Stomach (tissue), 4 donors: Measurements from ENCODE around the gene TENM3.

Source experiments
- EP300 ChIP-seq: sonication (generic); formaldehyde crosslinking; IDR thresholded peaks from one replicate; pipeline ENCODE4 v1.6.1; 2017; ENCODE audit warnings: antibody characterized with exemption
- POLR2A ChIP-seq, 4 donors: fragments of 450-650 bp; IDR thresholded peaks; one replicate each; pipeline ENCODE4 v1.6.1; 2016; ENCODE audit warnings: antibody characterized with exemption in 4 of 4, control low read depth in 2 of 4, mild to moderate bottlenecking in 1 of 4, moderate library complexity in 1 of 4
- POLR2AphosphoS5 ChIP-seq, 3 donors: sonication (generic); formaldehyde crosslinking; IDR thresholded peaks; one replicate each; pipeline ENCODE4 v1.6.1; 2016; ENCODE audit warnings: antibody characterized with exemption in 3 of 3
- TF ChIP-seq, protein P1 (sequence below), 7 experiments: fragments of 450-650 bp in 4 of 7; fragments of 200-600 bp in 3 of 7; sonication (generic) in 3 of 7; IDR thresholded peaks; one replicate each; pipeline ENCODE4 v1.5.1; 2016 to 2019; ENCODE audit warnings: antibody characterized with exemption in 7 of 7, control low read depth in 2 of 7, mild to moderate bottlenecking in 1 of 7

DNA sequence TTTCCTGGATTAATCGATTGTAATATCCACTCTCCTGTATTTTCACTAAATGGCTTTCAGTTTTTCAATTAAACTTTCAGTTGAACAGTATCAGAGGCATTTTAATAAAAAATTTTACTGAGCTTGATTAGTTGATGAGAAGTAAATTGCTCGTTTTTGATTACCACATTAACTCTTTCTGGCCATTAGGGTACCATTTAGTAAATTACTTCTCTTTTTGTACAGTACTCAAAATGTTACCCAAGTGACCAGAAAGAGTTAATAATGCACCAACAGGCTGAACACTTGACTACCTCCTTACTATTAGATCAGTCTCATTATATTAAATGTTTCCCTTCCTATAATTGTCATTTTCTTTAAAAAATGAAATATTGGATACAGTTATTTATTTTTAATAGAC, 289.2 kb downstream of the TENM3 start:
- TF ChIP-seq, protein P1, sequence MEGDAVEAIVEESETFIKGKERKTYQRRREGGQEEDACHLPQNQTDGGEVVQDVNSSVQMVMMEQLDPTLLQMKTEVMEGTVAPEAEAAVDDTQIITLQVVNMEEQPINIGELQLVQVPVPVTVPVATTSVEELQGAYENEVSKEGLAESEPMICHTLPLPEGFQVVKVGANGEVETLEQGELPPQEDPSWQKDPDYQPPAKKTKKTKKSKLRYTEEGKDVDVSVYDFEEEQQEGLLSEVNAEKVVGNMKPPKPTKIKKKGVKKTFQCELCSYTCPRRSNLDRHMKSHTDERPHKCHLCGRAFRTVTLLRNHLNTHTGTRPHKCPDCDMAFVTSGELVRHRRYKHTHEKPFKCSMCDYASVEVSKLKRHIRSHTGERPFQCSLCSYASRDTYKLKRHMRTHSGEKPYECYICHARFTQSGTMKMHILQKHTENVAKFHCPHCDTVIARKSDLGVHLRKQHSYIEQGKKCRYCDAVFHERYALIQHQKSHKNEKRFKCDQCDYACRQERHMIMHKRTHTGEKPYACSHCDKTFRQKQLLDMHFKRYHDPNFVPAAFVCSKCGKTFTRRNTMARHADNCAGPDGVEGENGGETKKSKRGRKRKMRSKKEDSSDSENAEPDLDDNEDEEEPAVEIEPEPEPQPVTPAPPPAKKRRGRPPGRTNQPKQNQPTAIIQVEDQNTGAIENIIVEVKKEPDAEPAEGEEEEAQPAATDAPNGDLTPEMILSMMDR (IDR thresholded peaks at IDR 0.05) = no peak
- TF ChIP-seq POLR2A (IDR thresholded peaks at IDR 0.05) (no peak), POLR2AphosphoS5 (IDR thresholded peaks at IDR 0.05) (no peak), EP300 (no peak)
